ENCODE measurements around the gene FLCN.

GRCh38 chr17:17165666-17166308 is 71.2 kb downstream of the FLCN start:
- no peak for TF ChIP-seq CTCF (IDR thresholded peaks at IDR 0.05; ENCODE audit: low read depth, low read length)
- no peak for TF ChIP-seq MAX (IDR thresholded peaks at IDR 0.05; ENCODE audit: low read depth, low read length)
- TF ChIP-seq POLR2A (IDR thresholded peaks at IDR 0.05; ENCODE audit: extremely low read depth, insufficient read length), result no peak

All from NB4 (cell line).